ENCODE measurements around the gene ANGEL2.

- TF ChIP-seq CTCF (conservative IDR thresholded peaks at IDR 0.05 in 1 of 2, IDR thresholded peaks at IDR 0.05 in 1 of 2; ENCODE audit: extremely low read depth in 1 of 2, insufficient read depth in 1 of 2, low read depth in 1 of 2, low read length in 2 of 2) (no peak), EZH2 (IDR thresholded peaks at IDR 0.05; ENCODE audit: borderline replicate concordance, low read length) (no peak)
Measured at GRCh38 chr1:212973899-212974298, 41.8 kb downstream of the ANGEL2 start.

Measured in mammary epithelial cell (primary cell).